Stromal cell of bone marrow (primary cell): ENCODE results near the gene EEFSEC.

Experiments used
- DNase-seq: peaks from one replicate; pipeline ENCODE4 v3.0.0-alpha.2; 2012; ENCODE audit warnings: low read depth

Gene EEFSEC

DNA sequence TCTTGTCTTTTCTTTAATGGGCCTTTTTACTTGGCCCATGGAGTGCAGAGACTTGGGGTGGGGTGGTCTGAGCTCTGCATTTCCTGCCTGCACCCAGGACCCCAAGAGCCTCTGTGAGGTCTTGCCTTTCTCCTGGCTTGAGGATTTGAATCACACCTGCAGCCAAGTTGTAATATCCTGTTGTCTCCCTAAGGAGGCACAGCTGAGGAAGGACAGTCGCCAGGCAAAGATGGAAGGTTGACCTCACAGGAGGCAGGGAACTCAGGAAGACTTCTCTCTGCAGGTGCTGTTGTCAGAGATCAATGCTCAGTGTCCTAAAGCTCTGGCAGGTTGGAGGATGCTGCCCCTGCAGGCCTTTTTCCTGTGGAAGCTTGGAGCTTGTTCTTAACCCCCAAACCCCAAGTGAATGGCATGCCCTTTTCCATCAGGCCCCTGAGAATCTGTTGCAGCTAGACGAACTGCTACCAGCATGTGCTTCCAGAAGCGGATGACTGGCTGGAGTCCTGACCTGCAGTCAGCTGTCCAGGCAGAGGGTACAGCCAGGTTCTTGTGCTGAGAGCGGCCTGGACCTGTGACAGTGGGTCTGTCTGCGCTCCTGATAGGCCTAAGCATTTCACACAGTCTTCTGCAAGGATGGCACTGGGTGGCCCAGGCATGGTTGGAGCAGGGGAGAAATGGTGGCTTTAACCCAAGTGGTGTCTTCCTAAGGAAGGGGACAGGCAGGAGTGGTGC, 120.0 kb downstream of the EEFSEC start:
- no peak for DNase-seq

DNA sequence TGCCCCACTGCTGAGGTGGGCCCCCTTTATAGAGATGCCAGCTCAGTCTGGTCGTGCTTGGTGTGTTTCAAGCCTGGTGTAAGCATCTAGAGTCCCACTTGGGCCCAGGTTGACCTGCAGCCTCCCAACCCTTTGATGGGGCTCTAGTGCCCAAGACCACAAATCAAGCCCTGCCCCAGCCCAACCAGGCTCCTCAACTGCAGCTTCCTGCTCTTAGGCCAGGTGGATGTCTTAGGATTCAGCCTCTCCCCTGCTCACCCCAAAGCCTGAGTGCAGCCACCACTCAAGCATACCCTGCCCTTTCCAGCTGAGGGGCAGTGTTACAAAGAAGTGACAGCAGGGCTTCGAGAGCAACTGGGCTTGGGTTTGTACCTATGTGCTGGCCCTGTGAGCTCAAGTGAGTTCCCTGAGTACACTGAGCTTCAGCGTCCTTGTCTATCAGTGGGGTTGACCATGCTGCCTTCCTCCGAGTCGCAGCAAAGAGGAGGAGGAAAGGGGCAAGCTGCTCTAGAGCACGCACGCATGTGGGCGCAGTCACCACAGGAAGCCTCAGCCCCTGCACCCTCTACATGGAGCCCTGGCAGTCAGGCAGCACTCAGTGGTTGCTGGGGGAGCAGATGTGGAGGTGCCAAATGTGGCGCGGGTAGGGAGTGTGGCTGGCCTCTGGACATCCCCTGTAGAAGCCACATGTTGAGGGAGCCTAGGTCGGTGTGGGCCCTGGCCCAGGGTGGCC, 120.7 kb downstream of the EEFSEC start:
- no peak for DNase-seq

DNA sequence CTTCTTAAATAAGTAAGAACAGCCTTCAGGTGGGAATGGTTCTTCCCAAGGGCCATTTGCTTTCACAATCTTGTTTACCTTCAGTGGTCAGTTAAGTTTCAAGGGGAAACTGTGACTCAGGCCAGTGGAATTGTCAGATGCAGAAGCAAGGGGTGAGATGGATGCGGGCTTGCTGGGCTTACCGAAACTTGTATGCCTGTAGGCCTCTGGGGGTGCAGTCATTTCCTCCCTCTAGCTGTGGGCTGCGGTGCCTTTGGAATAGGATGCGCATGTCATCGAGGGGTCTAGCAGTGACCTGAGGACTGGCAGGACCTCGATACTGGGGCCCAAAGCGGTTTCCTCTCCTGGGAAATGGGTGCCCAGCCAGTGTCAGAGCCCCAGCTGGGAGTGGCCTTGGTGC, 121.6 kb downstream of the EEFSEC start:
- DNase-seq = peak; percentile 31

DNA sequence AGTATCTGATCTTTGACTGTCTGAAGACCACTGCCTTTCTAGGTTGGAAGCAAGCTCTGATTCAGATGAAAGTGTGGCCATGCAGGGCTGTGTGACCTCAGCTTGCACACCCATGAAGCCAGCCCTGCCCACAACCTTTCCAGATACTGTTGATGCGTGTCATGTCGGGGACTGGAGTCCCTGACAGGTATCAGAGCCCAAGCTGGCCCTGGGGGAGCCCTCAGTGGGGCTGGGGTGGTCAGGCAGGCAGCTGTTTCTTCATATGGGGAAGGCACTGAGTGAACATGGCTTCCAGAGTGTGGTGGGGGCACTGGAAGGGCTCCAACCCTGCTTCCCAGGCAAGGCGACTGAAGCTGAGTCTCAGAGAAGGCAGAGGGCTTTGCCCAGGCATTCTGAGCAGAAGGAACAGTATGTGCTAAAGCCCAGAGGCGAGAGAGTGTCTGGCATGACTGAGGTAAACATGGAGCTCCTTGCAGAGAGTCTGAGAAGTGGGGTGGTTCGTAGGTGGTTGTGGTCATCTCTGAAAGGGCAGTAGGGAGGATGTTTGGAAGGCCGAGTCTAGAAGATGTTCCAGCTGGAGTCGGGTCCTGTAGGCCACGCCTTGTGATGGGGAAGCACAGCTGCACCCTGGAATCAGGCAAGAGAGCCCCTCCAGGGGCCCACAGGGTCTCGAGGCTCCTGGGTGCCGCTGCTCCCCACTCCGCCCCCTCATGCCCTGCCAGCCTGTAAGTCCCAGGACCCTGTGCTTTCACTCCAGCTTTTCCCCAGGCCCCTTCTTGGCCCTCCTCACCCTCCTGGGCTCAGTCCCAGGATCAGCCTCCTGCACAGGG, 122.2 kb downstream of the EEFSEC start:
- no peak for DNase-seq

DNA sequence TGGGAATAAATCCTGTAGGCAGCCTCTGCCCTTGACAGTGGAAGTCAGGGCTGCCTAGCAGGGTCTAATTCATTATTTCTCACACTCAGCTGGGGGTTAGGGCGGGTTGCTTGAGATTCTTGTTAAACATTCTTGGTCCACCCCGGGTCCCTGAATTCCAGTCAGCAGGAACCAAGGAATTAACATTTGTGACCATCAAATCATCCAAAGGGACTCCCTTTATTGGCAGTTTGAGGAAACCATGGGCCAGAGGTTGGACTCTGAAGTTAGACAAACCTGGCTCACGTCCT, 122.8 kb downstream of the EEFSEC start:
- no peak for DNase-seq

DNA sequence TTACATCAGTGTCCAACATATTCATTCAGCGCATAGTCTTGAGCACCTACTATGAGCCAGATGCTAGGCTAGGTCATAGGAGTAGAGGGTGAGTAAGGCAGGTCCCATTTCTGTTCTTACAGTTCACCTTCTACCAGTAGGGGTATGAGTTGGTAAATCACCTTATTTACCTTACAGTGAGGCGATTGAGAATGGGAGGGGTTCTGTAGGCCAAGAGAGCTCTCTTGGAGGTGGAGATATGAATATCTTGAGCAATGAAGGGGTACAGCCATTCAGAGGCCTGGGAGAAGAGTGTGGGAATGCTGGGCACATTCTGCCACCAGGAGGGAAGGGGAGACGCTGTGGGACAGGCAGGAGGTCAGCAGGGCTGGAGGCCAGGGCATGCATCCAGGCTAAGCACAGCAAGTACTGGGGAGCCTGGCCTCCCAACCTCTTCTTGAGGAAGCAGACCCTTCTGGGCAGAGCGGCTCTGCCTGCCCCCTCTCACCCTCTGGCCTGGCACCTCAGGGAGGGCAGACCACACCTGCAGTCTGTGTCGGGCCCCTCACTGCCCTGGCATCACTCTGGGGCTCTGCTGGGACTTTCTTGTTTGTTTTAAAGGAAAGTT, 123.4 kb downstream of the EEFSEC start:
- no peak for DNase-seq

DNA sequence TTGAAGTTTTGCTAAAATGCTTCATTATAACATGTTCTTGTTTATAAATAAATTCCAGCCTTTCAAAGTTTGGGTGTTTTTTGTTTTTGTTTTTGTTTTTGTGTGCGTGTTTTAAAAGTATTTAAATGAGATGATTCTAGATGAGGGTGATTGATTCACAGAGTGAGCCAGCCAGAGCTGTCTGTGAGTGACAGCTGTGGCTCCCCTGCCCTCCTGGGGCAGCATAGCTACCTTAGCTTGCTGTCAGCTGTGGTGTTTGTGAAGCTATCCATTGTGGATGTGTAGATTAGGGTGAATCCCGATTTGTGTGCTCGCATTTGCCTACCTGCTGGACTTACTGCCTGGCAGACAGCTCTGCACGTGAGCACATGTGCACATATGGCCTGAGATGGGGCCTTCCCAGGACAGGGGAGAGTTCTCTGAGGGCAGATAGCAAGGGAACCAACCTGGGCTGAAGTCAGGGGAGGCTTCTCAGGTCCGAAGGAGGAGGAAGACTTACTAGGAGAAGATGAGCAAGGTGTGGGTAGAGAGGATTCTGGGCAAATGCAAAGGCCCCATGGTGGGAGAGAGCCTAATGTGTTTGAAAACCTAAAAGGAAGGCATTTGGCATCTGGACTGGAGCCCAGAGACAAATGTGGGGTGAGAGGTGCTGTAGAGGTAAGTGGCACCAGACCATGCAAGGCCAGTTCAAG, 124.2 kb downstream of the EEFSEC start:
- no peak for DNase-seq

DNA sequence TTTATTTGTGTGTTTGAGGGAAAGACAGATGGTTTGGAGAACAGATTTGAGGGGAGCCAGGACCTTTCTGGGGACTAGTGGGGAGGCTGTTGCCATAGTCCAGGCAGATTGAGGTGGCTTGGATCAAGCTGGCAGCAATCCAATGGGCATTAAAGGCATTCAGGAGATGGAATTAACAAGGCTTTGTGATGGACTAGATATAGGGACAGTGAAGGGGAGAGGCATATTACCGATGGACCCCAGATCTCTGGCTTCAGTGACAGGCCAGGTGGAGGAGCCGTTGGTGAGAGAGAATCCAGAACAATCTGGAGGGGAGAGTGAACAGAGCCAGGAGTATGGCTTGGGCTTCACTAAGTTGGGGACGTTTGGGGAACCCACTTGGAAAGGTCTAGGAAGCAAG, 124.8 kb downstream of the EEFSEC start:
- no peak for DNase-seq

DNA sequence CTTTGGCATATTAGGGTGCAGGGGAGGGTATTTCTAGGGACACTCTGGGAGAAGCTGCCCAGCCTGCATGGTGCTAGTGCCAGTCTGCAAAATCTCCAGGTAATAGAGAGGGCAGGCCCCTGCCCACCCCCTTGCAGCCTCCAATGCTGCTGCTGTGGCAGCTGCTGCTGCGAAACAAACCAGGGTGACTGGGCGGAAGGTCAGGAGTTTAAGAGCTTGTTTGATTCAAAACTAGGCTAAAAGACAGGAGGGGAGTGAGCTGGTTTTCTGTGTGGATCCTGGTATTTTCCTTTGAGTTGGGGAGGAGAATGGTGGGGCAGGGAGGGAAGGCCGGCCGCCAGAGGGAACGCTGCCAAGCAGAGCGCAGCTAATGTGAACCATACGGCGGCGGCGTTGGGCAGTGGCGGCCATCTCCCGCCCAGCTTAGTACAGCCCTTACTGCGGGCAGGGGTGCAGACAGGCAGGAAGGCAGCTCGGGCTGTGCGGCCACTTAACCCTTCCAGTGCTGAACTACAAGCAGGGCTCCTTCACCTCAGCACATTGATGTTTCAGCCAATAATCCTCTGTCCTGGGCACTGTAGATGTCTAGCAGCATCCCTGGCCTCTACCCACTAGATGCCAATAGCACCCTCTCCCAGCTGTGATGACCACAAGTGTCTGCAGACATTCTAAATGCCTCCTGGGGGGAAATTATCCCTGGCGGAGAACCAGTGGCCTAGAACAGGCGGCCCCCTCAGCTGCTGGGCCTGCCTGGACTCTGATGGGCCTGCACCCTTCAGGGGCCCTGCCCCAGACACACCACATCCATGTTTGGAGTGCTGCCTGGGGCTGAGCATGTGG, 125.7 kb downstream of the EEFSEC start:
- peak; percentile 76 for DNase-seq

DNA sequence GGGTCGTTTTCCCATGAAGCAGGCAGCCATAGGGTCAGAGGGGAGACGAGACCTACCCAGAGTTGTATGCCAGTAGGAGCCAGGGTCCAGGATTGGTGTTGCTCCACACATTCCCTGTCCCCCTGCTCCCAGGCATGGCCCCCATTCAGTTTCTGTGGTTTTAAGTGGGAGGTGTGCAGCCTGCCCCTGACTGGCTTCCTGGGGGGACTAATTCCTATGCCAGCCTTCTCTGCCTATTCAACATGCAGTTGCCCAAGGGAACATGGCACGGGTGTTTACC, 126.3 kb downstream of the EEFSEC start:
- DNase-seq = no peak

DNA sequence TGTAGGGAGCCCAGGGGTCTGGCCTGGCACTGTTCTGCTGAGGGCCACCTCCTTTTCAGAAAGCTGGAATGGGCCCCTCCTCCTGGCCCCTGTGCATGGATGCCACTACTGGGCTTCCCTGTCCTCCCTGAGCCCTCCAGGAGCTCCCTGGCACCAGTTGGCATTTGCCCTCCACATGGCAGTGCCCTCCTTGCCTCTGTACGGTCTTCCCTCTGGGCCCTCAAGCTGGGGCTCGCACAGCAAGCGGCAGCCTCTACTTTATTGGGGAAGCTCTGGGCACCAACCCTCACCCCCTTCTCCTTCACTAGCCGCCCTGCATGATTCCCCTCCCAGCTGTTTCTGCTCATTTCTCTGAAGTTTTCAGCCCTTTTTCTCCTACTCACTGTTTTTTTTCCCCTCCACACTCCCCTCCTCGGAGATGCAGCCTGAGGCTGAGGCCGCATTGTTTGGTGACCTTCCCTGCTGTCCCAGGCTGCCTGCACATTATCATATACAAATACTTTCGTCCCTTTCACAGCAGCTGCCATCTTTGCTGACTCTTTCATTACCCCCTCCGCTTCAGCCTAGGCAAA, 127.3 kb downstream of the EEFSEC start:
- no peak for DNase-seq

DNA sequence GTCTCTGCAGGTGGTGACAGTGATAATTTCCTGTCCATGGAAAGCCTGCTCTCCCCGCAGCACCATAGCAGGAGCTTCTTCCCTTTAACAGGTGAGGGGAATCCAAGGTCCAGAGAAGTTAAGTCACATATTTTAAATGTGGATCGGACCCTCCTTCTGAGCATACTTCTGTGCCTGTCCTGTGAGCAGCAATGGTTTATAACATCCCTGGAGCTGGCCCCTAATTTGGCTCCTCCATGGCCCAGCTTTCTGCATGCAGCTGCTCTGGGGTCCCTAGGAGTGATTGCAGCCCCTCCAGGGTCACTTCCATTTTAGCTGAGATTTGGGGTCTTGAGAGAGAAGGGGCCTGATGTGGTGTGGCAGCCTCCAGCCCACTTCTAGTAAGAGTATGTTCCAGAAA, 127.8 kb downstream of the EEFSEC start:
- no peak for DNase-seq

DNA sequence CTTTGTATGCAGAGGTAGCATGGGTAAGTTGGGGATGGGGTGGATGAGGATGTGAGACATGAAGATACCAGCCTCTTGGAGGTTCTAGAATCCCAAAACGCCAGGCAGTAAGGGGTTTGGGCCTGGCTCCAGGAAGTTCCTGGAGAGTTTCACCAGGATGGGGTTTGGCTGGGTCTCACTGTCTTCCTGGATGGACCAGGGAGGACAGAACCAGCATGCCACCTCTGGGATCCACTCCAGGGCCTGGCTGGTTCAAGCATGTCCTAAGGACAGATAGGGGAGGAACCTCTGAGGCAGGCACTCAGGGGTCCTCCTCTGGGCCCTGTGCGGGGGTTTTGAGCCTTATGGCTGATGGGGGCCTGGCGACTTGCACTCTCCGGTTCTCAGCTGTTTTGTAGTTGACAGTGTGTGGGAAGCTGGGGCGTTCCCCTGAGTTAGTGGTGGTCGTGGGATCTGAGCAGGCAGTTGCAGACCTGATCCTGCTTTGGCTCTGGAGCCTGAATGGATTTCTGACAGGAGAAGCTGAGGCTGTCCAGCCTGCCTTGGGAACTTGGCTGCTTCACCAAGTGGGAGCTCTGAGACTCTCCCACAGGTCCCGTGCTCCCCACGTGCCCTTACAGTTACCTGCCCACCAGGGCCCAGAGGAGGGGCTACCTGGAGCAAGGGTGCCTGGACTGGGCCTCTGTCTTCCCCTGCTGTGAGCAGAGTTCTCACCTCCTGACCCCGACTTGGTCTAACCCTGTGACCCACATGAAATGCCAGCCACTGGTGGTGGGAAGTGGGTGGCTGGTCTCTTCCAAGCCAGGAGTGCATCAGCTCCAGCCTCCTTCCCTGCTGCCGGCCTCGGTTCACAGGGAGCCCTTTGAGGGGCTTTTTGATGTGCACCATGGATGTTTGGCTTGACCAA, 128.4 kb downstream of the EEFSEC start:
- no peak for DNase-seq

DNA sequence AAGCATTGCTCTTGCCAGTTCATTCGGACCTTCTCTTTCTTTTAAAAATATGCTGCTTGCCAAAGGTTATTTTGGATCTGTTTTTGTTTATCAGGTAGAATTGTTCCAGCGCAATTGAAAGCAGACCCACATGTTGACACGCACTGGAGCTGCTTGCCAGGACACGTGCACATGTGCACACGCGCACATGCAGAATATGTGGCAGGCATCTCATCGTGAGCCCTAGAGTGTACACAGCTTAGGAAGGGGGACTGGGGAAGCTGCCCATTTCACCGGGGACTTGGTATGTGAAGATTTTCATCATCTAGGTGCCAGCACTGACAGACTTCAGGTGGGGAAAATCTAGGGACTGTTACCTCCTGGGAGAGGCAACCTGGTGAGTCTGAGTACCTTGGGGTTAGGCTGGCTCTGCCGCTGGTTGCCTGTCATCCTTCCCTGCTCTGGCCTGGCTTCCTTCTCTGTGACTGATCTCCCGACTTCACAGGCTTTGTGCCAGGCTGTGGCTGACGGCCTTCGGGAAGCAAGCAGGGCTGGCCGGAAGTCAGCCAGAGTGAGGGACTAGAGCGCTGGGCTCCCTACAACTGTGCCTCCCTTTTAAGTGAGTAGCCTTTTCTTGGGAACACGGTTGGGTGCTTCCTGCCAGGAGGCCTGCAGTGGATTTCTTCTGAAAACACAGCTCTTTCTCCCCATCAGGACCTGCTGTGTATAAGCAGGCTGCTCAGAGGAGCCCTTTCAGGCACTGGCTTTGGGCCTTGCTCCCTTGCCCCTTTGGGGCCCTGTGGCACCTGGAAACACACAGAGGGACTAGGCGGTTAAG, 129.3 kb downstream of the EEFSEC start:
- DNase-seq = peak; percentile 44

DNA sequence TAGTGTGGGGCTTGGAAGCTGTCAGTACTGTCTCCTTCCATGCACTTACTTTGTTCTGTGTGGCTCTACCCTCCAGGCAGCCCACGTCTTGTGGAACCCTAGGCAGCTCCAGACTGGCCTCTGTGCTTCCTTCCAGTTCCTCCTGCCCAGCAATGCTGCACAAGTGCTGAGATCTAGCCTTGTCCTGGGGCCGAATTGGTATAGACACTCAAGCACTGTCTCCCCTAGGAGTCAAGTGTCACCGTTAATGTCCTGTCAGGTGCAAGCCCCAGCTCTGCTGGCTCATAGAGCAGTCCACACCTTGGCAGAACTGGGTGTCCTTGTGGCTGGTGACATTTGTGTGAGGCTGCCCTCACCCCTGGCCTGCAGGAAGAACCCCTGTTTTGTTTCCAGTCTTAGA, 130.1 kb downstream of the EEFSEC start:
- no peak for DNase-seq

DNA sequence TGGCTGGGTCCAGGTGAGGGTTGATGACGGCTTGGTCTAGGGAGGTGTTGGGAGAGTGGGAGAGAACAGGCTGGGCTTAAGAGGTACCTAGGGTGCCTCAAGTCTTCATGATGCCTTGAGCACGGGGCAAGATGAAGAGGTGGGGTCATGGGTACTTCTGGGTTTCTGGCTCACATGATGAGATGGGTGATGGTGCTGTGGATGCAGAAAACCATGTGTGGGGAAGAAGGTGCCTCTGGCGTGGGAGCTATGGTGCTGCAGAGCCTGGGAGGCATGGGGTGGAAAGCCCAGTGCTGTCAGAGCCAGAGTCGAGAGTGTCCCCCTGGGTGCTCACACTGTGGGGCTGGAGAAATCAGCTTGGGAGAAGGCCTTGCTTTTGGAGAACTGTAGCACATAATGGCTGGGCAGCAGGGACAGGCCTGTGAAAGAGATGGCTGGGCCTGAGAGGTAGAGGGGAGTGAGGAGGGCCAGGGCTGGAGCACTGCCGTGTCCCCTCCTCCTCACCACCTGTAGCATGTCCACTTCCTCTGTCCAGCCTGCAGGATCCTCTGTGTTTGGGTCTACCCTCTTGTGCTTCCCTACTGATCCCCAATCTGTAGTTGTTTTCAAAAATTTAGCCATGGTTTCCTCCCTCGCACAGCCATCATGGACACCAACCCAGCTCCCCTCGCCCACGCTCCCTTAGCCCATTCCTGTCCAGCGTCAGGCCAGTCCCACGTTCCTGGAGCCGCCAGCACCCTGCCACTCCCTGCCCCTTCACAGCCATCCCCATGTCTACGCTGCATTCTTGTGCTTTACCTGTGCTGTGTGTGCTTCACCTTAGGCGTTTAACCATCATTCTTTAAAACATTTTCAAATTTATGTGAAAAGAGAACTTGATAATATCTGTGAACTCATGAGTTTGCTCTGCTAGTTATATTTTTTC, 132.0 kb downstream of the EEFSEC start:
- no peak for DNase-seq

DNA sequence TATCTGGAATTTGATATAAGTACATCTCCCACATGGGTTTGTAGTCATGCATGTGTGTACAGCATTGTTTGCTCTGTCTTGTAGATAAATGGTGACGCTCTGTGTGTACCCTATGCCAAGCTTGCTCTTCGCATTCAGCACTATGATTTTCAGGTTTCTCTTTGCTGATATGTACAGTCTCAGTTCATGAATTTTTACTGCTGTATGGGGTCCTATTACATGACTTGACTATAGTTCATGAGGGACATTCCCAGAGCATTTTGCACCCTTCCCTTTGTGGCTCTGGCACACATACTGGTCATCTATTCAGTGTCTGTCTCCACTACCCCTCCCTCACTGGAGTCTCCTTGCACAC, 132.7 kb downstream of the EEFSEC start:
- DNase-seq = no peak

DNA sequence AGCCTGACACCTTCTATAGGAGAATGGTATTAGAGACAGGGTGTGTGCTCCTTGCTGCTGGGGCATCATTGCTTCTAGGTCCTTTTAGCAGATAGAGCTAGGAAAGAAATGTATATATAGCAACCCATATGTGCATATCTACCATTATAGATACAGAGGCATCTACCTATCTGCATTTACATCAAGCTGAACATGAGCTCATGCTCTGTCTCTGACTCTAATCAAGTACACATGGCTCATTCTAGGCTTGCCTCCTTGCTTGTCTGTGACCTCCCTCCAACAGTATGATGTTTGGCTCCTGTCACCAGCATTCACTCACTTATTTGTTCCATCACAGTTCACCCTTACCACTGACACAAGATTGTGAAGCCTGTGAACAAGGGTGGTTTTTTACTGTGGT, 133.4 kb downstream of the EEFSEC start:
- DNase-seq = no peak
